Skin epidermis (tissue), 12 donors: ENCODE results near the gene PPFIA4.

Source experiments
- H3K27ac ChIP-seq, 21 experiments: fragments of 200-600 bp; sonication (generic) in 11 of 21; one replicate each; pipeline ENCODE4 v1.5.0; 2020; ENCODE audit warnings: mild to moderate bottlenecking in 3 of 21, inconsistent platforms in 2 of 21, moderate library complexity in 2 of 21
- H3K4me3 ChIP-seq, 7 experiments: fragments of 200-600 bp; sonication (generic) in 2 of 7; one replicate each; pipeline ENCODE4 v1.5.0; 2020; ENCODE audit warnings: inconsistent platforms in 2 of 7, mild to moderate bottlenecking in 2 of 7, moderate library complexity in 1 of 7

PPFIA4 gene

DNA sequence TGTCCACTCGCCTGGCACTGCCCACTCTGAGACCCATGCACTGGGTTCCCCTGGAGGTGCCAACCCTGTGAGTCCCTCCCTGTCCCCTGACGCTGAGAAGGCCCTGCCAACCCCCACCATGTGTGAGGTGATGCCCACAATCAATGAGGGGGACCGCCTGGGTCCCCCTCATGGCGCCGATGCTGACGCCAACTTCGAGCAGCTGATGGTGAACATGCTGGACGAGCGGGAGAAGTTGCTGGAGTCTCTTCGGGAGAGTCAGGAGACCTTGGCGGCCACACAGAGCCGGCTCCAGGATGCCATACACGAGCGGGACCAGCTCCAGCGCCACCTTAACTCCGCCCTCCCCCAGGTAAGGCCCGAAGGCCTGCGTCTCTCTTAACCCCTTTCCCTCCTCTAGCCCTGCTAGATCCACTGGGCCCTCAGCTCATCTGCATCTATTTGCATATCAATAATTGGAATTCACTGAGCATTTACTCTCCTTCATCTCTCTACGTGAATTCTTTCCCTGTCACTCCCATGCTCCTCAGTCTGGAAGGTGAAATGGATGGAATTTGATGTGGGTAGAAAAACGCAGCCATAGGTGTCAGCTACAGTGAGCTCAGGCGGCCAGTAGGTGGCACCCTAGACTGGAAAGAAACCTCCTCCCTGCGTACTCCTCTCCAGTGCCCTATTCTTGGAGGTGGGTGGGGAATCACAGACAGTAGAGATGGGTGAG lies 12.8 kb downstream of the PPFIA4 start:
- Histone ChIP-seq H3K27ac (no peak overlapping the region), H3K4me3 (no peak overlapping the region)

DNA sequence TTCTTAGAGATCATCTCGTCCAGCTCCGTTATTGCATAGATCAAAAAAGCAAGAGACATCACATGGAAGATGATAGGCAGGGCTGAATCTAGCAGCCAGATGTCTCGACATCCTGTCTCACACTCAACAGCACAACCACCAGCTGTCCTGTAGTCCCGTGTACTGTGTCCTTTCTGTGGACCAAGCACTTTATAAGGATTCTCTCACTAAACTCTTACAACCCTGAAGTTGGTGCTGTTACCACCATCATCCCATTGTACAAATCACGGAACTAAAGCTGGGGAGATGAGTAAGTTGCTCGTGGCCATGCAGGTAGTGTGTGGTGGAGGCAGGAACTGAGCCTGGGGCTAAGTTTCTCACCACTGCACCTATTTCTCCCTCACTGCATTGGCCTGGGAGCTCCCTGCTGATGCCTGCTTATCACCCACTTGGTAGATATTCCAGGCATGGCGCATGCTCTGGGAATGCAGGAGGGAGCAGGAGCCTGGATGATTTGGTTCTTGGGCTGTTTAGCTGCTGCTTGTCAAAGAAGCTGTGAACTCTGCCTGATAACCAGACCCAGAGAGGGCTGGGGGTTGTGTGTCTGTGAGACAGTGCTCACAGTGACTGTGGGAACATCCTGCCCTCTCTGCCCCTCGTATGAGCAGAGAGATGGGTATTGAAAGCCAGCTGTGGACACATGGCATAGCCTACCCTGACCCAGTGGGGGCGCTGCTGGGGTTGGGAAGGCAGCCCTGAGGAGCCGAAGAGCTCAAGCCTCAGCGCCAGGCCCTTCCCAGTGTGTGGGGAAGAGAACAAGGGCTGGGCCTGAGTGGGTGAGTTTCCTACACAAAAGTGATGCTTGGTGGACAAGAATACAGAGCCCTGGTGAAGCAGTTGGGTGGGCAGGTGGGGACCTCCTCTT lies 13.6 kb downstream of the PPFIA4 start:
- H3K4me3 ChIP-seq = no peak overlapping the region
- H3K27ac ChIP-seq = no peak overlapping the region

DNA sequence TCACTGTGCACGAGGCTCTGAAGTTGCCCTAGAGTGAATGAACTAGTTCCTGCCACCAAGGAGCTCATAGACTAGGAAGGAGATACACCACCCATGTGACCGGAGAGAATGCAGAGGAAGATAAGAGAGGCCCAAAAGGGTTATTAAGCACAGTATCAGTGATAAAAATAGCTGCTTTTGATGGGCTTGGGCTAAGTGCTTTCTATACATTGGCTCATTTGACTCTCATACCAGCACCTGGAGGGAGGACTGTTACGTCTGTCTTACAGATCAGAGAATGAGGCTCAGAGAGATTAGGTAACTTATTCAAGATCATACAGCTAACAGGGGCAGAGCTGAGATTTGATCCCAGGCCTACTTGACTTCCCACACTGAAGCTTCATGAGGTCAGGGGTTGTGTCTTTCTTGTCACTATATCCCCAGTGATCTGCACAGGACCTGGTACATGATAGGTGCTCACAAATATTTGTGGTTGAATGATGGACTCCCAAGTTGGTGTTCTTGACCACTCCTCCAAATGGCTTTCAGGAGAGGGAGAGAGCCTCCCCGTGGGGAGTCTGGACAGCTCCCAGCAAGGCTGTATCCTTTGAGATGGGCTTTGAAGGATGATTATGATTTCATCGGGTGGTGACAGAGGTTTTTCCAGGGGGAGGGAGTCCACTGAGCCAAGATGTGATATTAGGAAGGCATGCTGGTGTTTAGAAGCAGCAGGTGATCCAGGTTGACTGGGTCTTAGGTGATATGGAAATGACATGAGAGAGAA lies 14.4 kb downstream of the PPFIA4 start:
- no peak overlapping the region for H3K4me3 ChIP-seq
- no peak overlapping the region for H3K27ac ChIP-seq

DNA sequence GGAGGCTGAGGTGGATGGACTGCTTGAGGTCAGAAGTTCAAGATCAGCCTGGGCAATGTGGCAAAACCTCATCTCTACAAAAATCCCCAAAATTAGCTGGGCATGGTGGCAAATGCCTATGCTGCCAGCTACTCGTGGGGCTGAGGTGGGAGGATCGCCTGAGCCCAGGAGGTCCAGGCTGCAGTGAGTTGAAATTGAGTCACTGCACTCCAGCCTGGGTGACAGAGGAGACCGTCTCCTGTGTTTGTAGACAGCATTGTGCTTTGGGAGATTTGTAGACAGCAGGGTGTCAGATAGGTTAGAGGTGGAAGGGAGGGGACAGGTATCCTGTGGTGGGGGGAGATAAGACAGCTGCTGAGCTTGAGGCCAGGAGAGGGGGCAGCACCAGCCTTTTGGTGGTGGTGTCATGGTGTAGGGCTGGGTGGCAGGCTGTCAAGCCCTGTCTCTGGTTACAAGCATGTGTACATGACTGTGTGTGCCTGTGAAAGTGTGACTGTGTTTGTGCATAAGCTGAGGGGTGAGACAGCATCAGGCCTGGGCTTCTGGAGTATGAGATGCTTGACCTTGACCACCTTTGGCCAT lies 15.2 kb downstream of the PPFIA4 start:
- Histone ChIP-seq H3K4me3 (no peak overlapping the region), H3K27ac (no peak overlapping the region)

DNA sequence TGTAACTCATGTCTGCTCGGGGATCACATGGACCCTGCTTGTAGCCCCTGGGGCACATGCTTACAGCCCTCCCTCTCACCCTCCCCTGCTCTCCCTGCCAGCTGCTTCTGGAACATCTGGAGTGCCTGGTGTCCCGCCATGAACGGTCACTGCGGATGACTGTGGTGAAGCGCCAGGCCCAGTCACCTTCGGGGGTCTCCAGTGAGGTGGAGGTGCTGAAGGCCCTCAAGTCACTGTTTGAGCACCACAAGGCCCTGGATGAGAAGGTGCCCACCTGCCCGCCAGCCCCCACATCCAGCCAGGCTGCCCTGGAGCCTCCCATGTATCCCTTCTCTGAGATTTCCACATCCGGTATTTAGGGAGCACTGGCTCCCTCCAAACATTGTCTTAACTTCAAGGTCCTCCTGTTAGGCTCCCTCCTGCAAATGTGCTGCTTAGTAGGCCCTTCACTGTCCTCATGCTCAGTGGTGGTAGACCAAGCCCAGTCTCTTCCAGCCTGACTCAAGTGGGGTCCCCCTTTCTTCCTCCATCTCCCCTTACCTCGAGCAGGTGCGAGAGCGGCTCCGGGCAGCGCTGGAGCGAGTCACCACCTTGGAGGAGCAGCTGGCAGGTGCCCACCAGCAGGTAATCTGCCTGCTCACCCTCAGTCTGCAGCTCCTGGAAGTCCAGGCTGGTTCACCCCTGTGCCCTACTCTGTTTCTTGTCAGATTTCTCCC lies 17.7 kb downstream of the PPFIA4 start:
- Histone ChIP-seq H3K27ac (no peak overlapping the region), H3K4me3 (no peak overlapping the region)

DNA sequence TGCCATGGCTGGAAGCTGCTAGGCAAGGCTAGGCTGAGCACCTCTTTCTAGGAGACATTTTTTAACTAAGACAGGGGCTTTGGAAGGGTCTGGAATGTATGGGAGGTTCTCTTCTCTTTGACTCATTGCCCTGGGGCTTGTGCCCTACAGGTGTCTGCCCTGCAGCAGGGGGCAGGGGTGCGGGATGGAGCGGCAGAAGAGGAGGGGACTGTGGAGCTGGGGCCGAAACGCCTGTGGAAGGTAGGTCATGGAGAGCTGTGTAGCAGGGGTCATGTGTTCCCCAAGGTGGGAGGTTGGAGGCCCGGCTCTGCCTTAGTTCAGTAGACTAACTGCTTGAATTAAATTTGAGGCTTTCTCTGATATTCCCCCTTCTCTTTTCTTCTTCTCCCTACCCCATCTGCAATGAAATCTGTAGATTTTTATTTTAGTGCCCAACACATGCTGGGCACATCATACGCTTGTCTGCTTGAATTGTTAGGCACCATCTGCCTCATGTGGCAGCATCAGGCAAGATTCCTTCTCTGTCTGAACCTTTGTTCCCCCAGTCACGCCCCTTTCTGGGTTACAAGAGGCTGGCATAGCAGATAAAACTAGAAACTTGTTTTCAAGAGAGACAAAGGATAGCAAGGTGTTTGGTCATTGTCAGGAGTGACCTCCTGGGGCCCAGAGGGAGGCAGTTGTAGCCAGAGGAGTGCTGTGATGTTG lies 18.4 kb downstream of the PPFIA4 start:
- Histone ChIP-seq H3K4me3 (no peak overlapping the region), H3K27ac (no peak overlapping the region)

DNA sequence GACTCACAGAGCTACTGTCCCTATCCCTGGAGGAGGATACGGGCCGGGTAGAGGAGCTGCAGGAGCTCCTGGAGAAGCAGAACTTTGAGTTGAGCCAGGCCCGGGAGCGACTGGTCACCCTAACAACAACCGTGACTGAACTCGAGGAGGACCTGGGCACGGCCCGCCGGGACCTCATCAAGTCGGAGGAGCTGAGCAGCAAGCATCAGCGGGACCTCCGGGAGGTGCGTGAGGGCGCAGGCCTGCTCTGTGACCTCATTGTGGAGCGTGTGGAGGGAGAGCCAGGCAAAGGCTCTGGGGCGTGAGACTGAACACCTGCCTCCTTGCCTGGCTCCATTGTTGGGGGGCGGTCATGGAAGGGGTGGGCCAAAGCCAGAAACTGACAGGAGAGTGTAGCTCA lies 19.0 kb downstream of the PPFIA4 start:
- Histone ChIP-seq H3K27ac (no peak overlapping the region), H3K4me3 (no peak overlapping the region)

DNA sequence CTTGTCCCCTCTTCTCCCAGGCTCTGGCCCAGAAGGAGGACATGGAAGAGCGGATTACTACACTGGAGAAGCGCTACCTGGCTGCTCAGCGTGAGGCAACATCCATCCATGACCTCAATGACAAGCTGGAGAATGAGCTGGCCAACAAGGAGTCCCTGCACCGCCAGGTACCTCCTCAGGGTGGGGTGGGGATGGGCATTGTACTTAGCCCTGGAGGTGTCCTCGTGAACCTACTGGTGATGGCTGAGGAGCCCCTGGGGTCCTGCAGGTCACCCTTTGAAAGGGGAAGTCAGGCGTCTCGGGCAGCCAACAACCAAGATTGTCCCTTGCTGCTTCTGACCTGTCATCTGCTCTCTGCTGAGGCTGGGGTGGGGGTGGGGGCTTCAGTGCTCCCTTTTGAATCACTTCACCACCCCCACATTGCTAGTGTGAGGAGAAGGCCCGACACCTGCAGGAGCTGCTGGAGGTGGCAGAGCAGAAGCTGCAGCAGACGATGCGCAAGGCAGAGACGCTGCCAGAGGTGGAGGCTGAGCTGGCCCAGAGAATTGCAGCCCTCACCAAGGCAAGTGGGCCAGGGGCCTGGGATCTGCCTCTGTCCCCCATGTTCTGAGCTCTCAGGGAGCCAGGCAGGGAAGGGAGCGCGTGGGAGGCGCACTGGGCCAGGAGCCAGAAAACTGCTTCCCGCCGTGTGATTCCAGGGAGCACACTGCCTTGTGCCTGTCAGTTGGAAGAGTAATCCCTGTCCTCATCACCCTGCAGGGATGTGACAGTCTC lies 19.7 kb downstream of the PPFIA4 start:
- H3K4me3 ChIP-seq = no peak overlapping the region
- no peak overlapping the region for H3K27ac ChIP-seq

DNA sequence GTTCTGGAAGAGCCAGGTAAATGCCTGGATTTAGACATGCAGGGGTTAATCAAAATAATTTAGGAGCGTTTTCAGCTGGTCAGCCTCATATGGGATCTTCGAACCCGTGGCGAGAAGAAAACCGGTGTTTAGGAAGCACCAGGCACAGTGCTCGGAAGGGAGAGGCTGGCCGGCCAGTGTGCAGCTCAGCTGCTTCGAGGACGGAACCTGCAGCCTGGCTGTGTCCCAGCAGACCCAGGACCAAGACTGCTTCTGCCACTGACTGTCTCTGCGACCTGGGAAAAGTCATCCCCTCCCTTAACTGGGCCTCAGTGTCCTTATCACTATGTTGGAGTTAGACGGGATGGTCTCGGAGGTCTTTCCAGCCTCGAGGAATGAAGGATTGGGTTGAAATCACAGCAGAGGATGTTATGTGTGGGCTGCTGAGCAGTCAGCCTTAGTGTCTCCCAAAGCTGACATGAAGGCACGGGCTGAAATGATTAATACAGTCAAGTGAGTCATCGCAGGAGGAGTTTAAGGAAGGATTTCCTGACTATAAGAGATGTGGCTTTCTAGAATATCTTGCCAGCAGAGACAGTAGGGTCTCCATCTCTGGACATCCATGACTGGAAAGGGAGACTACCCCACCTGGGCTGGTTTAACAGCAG lies 20.8 kb downstream of the PPFIA4 start:
- no peak overlapping the region for H3K27ac ChIP-seq

DNA sequence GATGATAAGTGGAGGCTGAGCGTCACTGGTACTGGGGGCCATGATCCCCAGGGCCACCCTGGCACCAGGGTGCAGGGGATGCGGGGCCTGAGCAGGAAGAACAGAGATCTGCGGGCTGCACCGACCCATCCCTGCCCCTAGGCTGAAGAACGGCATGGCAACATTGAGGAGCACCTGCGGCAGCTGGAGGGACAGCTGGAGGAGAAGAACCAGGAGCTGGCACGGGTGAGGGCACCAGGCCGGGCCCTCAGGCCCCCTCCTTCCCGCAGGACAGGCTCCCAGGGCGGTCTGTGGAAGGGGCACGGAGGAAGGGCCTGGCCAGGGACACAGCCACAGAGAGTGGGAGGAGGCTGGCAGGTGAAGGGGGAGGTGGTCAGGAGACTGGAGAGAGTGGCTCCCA lies 21.8 kb downstream of the PPFIA4 start:
- H3K4me3 ChIP-seq = no peak overlapping the region

More for the DNA sequence above, 20.8 kb downstream of the PPFIA4 start:
- H3K4me3 ChIP-seq = no peak overlapping the region

DNA sequence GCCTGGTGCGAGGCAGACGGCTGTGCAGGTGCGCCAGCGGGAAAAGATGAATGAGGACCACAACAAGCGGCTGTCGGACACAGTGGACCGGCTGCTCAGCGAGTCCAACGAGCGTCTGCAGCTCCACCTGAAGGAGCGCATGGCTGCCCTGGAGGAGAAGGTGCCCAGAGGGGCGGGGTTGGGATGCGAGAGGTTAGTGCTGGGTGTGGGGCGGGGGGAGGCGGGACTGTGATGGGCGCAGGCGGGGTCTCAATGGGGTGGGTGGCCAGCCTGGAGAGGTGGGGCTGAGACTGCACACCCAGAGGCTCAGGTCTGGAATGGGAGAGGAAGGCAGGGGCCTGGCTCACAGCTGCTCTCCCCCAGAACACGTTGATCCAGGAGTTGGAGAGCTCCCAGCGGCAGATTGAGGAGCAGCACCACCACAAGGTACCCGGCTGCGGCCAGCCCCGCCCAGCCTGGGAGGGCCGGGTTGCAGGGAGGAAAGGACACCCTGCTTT lies 22.3 kb downstream of the PPFIA4 start:
- H3K27ac ChIP-seq = no peak overlapping the region
- H3K4me3 ChIP-seq = no peak overlapping the region

More for the DNA sequence above, 21.8 kb downstream of the PPFIA4 start:
- no peak overlapping the region for H3K27ac ChIP-seq

DNA sequence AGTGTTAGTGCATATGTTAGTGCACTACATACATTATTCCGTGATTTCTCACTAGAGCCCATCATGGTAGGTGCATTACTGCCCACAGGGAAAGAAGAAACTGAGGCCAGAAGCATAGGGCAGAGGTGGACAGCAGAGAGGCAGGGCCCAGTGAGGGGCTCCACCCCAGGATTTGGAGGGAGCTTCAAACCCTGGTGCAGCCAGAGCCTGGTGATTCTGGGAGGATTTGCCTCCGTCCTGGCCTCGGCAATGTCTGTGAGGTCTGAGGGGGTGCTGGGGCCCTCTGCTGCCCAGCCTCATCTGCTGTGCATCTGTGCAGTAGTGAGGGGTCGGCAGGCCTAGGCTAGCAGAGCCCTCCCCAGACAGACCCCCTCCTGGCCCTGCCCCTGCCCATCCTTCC lies 22.8 kb downstream of the PPFIA4 start:
- no peak overlapping the region for H3K4me3 ChIP-seq
- no peak overlapping the region for H3K27ac ChIP-seq

DNA sequence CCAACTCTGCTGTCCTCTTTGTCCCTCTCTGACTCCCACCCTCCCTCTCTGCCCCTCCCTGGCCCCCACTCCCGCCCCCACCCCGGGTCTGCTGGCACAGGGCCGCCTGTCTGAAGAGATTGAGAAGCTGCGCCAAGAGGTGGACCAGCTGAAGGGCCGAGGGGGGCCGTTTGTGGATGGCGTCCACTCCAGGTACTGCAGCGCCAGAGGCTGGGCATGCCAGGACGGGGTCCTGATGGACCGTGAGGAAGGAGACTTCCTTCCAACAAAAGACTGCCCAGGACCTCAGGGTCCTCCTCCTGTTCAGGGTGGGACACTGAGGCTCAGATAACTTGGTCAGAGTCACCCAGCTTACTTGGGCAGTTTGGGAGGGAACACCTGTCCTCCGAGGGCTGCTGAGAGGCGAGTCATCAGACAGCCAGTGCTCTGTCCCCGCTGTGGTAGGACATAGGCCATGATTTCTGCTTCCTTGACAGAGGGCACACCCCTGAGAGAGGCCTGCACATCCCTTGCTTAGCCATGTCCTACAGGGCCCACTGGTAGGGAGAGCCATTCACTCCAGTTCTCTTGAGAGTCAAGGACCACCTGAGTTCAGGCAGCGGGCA lies 23.4 kb downstream of the PPFIA4 start:
- no peak overlapping the region for H3K4me3 ChIP-seq

DNA sequence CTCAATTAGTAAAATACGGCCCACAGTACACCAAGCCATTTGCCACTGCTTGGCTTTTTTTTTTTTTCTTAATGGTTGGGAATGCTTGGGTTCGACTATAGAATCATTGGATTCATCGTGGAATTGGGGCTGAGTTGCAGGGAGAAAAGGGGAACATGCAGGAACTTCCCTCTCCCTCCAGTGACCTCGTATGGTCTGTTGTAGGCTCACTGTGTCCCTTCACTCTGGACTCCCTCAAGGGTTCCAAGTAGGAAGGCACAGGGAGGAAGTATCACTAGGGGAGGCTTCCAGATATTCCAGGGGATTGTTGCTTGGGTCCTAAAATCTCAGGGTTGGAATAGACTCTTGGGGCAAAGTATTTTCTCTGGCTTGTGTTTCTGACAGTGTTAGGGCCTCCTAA lies 24.5 kb downstream of the PPFIA4 start:
- no peak overlapping the region for H3K4me3 ChIP-seq
- H3K27ac ChIP-seq = no peak overlapping the region

More for the DNA sequence above, 23.4 kb downstream of the PPFIA4 start:
- H3K27ac ChIP-seq = no peak overlapping the region

DNA sequence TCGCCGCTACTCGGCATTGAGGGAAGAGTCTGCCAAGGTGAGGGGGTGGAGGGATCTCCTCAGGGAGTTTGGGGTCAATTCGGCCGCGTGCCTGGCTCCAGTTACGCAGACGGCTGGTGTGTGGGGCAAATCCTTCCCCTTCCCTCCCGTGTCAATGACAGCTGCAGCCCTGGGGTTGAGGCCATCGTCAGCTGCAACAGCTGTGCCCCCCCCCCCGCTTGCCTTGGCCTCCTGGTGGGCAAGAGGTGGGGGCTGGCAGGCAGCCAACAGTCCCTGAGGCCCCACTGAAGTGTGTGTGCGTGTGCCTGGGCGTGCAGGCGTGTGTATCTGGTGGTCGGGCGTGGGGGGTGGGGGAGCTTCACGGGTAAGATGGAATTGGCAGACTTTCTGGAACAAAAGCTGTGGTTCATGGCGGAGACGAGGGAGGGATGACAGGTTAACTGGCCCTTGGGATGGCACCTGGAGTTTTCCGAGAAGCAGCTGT lies 25.6 kb downstream of the PPFIA4 start:
- Histone ChIP-seq H3K4me3 (no peak overlapping the region), H3K27ac (no peak overlapping the region)

DNA sequence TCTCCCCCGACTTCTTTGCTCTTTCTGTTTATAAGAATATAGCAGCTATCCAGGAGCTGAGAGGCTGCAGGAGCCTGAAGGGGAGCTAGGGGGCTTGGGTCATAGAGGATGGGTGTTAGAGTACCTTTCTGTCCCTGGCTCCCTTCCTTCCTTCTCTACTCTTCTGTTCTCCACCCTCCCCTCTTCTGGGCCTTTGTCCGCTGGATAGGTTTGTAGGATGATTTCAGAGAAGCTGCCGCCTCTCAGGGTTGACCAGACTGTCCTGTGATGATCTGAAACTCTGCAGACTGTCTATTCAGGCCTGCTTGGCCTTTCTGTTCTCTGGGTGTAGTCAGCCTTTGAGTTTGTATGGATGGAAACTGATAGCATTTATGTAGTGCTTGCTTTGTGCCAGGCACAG lies 26.3 kb downstream of the PPFIA4 start:
- H3K27ac ChIP-seq = no peak overlapping the region
- no peak overlapping the region for H3K4me3 ChIP-seq

DNA sequence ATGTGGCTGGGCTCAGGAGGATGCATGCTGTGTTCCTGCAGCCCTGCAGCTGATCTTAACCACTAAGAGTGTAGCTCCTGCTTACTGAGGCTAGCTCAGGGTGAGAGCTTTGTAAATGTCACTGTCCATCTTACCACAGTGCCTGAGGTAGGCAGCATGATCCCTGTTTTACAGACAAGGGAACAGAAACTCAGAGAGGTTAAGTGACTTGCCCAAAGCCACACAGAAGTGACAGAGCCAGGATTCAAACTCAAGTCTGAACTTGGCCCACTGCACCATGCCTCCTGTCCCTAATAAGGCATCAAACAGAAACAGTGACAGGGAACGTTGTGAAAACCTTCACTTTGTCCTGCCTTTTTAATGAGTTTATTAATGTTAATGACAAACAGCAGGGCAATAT lies 27.9 kb downstream of the PPFIA4 start:
- no peak overlapping the region for H3K4me3 ChIP-seq

More for the DNA sequence above, 27.9 kb downstream of the PPFIA4 start:
- no peak overlapping the region for H3K27ac ChIP-seq
